HFFc6 (cell line): ENCODE results near the gene PTPN6. TPM values are rescaled to one million over a fixed set of nuclear protein-coding genes. Genes with fewer than 3 reads are reported as not detected.
A peak's percentile ranks its signal among the peaks of the same experiment; 100 is the strongest.

Experiments
- DNase-seq: peaks from one replicate; pipeline ENCODE4 v3.0.0-alpha.2; 2018
- H3K27ac Mint-ChIP-seq: 2 replicates; pipeline ENCODE4 v1.8.0; 2020; ENCODE audit warnings: mild to moderate bottlenecking, mixed read lengths
- H3K27me3 Mint-ChIP-seq: 2 replicates; pipeline ENCODE4 v1.8.0; 2021; ENCODE audit warnings: mild to moderate bottlenecking, moderate library complexity, mixed read lengths; ENCODE audit not compliant: insufficient read depth
- H3K36me3 Mint-ChIP-seq: 2 replicates; pipeline ENCODE4 v1.8.0; 2021; ENCODE audit warnings: low read depth, mixed read lengths
- H3K4me1 Mint-ChIP-seq: 2 replicates; pipeline ENCODE4 v1.8.0; 2020; ENCODE audit warnings: low read depth, mixed read lengths
- H3K4me3 Mint-ChIP-seq: 2 replicates; pipeline ENCODE4 v1.8.0; 2020; ENCODE audit warnings: mild to moderate bottlenecking, moderate library complexity, mixed read lengths
- H3K9me3 Mint-ChIP-seq: 2 replicates; pipeline ENCODE4 v1.8.0; 2020; ENCODE audit warnings: mild to moderate bottlenecking, mixed read lengths
- total RNA-seq, 6 experiments: library from RNA; stranded (reverse); fragmentation: NEBNext Ultra II Directional; extraction: Animal tissue kit (Norgen Biotek cat#: 25700); gene quantifications; 2 replicates in 1 of 6; 3 replicates in 5 of 6; pipeline ENCODE4 v1.2.3, GENCODE V29; 2021
- TF ChIP-seq, protein P1 (sequence below): fragments of 200-600 bp; sonication (generic); IDR thresholded peaks from 2 replicates; pipeline ENCODE4 v1.5.0; 2021; ENCODE audit warnings: antibody characterized with exemption, mild to moderate bottlenecking

PTPN6 gene
- total RNA-seq, 6 experiments from 2014 or later: not detected

GRCh38 chr12:6959058-6959804, 8.1 kb downstream of the PTPN6 start:
- Mint-ChIP-seq H3K4me1 (peaks cover 18% of the 10 kb centered on the region), H3K27ac (no peak overlapping the region), H3K9me3 (no peaks in the 10 kb centered on the region), H3K27me3 (peaks cover 2% of the 10 kb centered on the region), H3K36me3 (no peaks in the 10 kb centered on the region), H3K4me3 (no peak overlapping the region)
- no peak for DNase-seq
- TF ChIP-seq, protein P1, sequence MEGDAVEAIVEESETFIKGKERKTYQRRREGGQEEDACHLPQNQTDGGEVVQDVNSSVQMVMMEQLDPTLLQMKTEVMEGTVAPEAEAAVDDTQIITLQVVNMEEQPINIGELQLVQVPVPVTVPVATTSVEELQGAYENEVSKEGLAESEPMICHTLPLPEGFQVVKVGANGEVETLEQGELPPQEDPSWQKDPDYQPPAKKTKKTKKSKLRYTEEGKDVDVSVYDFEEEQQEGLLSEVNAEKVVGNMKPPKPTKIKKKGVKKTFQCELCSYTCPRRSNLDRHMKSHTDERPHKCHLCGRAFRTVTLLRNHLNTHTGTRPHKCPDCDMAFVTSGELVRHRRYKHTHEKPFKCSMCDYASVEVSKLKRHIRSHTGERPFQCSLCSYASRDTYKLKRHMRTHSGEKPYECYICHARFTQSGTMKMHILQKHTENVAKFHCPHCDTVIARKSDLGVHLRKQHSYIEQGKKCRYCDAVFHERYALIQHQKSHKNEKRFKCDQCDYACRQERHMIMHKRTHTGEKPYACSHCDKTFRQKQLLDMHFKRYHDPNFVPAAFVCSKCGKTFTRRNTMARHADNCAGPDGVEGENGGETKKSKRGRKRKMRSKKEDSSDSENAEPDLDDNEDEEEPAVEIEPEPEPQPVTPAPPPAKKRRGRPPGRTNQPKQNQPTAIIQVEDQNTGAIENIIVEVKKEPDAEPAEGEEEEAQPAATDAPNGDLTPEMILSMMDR: no peak

DNA sequence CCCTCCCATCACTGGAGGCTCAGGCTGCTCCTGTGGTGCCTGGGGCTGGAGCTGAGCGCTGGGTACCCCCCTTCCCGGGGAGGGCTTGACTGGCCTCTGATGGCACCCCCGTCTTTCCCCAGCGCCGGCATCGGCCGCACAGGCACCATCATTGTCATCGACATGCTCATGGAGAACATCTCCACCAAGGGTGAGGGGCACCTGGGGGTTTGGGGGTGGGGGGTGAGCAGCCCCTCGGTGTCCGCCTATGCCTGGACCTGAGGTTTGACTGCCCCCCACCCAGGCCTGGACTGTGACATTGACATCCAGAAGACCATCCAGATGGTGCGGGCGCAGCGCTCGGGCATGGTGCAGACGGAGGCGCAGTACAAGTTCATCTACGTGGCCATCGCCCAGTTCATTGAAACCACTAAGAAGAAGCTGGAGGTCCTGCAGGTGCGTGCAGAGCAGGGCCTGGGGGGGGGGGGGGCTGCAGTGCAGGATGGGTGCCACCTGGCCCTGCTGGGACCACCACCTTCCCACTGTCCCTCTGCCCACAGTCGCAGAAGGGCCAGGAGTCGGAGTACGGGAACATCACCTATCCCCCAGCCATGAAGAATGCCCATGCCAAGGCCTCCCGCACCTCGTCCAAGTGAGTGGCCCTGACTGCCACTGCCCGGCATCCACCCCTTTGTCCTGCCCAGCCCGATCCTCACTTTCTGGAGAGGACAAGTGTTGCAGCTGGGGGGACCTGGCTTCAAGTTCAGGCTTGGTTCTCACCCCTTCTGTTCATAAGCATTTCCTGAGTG, 8.8 kb downstream of the PTPN6 start:
- Mint-ChIP-seq H3K4me3 (no peak overlapping the region), H3K27ac (no peak overlapping the region), H3K9me3 (no peaks in the 10 kb centered on the region), H3K36me3 (no peaks in the 10 kb centered on the region), H3K27me3 (no peaks in the 10 kb centered on the region), H3K4me1 (peaks cover 20% of the 10 kb centered on the region)
- no peak for DNase-seq
- TF ChIP-seq, protein P1: no peak

- Mint-ChIP-seq H3K27me3 (no peaks in the 10 kb centered on the region), H3K27ac (peak overlapping the region; percentile 95; the same call in 1 of the 2 replicates), H3K9me3 (no peaks in the 10 kb centered on the region), H3K4me1 (peaks cover 25% of the 10 kb centered on the region), H3K36me3 (peaks cover 1% of the 10 kb centered on the region; the same call in 1 of the 2 replicates), H3K4me3 (peak overlapping the region; percentile 61; the same call in 1 of the 2 replicates)
- TF ChIP-seq, protein P1: peak; percentile 38; the same call in 1 of the 2 replicates
- peak; percentile 52 for DNase-seq
Observed at GRCh38 chr12:6960593-6961277, 9.6 kb downstream of the PTPN6 start.

DNA sequence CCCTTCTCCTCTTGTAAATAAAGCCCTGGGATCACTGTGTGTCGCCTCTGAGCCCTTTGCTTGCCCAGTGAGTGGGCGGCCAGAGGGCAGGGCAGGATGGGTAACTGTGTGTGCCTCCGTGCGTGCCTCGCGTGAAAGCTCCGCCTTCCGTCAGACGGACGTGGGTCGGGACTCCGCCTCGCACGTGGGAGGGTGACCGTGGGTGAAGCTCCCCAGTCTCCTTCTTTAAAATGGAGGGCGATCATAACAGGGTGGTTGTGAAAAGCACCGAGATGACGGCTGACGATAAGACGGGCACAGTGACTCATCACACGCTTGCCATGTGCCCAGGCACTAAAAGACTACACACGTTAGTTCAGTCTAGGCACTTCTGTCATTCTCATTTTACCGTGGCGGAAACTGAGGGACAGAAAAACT, 10.1 kb downstream of the PTPN6 start:
- TF ChIP-seq, protein P1: no peak
- DNase-seq: no peak
- H3K4me3 Mint-ChIP-seq: peak overlapping the region; percentile 61; the same call in 1 of the 2 replicates

DNA sequence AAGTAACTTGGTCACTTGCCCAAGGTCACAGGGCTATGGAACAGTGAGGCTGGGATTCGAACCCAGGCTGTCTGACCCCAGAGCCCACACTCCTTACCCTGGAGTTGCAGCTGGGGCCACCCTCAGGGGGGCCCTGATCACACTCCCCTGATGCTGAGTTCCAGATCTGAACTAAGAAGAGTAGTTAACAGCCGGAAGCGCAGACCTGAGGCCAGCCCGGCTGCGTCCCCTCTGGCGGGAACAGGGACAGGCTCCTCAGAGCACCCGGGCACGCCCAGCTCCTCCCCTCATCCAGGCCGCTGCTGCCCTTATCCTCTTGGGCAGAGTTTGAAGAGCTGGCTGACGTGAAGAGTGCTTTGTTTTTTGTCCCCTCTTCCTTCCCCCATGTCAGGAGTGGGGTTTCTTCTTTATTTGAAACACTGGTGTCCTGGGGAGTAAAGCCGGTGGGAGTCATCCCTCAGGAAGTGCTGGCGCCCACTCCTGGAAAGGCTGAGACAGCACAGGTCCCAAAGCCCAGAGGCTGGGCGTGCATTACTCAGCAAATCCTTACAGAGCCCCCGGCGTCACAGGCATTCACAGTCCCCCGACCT, 10.6 kb downstream of the PTPN6 start:
- TF ChIP-seq, protein P1: peak; percentile 71
- H3K36me3 Mint-ChIP-seq: peaks cover 9% of the 10 kb centered on the region
- no peaks in the 10 kb centered on the region for H3K27me3 Mint-ChIP-seq
- no peaks in the 10 kb centered on the region for H3K9me3 Mint-ChIP-seq
- H3K4me3 Mint-ChIP-seq: peak overlapping the region; percentile 61; the same call in 1 of the 2 replicates
- peak; percentile 45 for DNase-seq
- H3K27ac Mint-ChIP-seq: peak overlapping the region; percentile 95
- H3K4me1 Mint-ChIP-seq: peaks cover 25% of the 10 kb centered on the region

More for the DNA sequence above, 10.1 kb downstream of the PTPN6 start:
- no peaks in the 10 kb centered on the region for H3K9me3 Mint-ChIP-seq
- peak overlapping the region; percentile 95 for H3K27ac Mint-ChIP-seq
- H3K36me3 Mint-ChIP-seq: peaks cover 7% of the 10 kb centered on the region
- peaks cover 25% of the 10 kb centered on the region for H3K4me1 Mint-ChIP-seq
- H3K27me3 Mint-ChIP-seq: no peaks in the 10 kb centered on the region
